ENCODE results near the gene FAM240A. TPM values are rescaled to one million over a fixed set of nuclear protein-coding genes. Genes with fewer than 3 reads are reported as not detected.

Gene FAM240A
- under 1 TPM in 1 of 4 donors, not detected in 3; 0.96 TPM for total RNA-seq
- polyA plus RNA-seq, result under 1 TPM; 0.01 to 0.14 (median 0.04) TPM
- long read RNA-seq, donor 1, partial matches to known transcripts, result 0 of 1 reads
- long read RNA-seq, donor 1, other reads (novel, unspliced or antisense), result 1 of 1 reads
- long read RNA-seq, donor 2, partial matches to known transcripts, result 0 of 1 reads
- long read RNA-seq, donor 2, other reads (novel, unspliced or antisense), result 0 of 1 reads

DNA sequence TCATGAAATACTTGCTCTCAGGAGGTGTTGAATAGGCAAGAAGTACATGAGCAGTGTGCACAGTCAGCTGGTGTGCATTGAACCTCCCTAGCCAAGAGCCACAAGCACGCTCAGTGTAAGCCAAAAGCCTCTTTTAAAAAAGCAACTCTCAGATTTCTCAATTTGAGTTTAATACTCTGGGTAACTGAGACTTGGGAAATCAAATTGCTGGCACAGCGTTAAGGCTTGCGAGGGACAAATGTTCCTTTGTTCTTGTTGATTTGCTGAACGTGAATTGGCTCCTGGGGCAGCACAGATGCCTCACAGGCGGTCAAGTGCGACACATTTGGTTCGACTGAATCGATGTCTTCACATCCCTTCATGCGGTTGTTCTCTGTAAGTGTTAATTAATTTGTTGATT lies at the start of gene FAM240A:
Gene FAM240A, plus strand, starts transcription at position 202 of the 400 bp plus-strand sequence. Its CDS starts 159 bp downstream, at position 361.
- Histone ChIP-seq H3K9me3 (no peaks in the 10 kb centered on the region), H3K27me3 (ENCODE audit: insufficient read depth in 3 of 3, low read length in 2 of 3) (no peaks in the 10 kb centered on the region), H3K4me3 (peak within 1 kb of the TSS; percentile 7), H3K27ac (no peak within 1 kb of the TSS), H3K4me1 (peaks cover 20% of the 10 kb centered on the region), H3K36me3 (ENCODE audit: insufficient read depth in 1 of 2, low read depth in 1 of 2) (no peaks in the 10 kb centered on the region)
- TF ChIP-seq, protein P1, sequence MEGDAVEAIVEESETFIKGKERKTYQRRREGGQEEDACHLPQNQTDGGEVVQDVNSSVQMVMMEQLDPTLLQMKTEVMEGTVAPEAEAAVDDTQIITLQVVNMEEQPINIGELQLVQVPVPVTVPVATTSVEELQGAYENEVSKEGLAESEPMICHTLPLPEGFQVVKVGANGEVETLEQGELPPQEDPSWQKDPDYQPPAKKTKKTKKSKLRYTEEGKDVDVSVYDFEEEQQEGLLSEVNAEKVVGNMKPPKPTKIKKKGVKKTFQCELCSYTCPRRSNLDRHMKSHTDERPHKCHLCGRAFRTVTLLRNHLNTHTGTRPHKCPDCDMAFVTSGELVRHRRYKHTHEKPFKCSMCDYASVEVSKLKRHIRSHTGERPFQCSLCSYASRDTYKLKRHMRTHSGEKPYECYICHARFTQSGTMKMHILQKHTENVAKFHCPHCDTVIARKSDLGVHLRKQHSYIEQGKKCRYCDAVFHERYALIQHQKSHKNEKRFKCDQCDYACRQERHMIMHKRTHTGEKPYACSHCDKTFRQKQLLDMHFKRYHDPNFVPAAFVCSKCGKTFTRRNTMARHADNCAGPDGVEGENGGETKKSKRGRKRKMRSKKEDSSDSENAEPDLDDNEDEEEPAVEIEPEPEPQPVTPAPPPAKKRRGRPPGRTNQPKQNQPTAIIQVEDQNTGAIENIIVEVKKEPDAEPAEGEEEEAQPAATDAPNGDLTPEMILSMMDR (IDR thresholded peaks at IDR 0.05), result no peak
- peak in 1 of 2 donors; percentile 51 for DNase-seq
- peak; percentile 52 to 70 (median 60) for ATAC-seq
- intact Hi-C loops (cut with DNase I), result no loop called here
- WGBS, 3 donors, result 26 to 38% (median 32%) methylated on average over 9 of the region's 9 CpGs

DNA sequence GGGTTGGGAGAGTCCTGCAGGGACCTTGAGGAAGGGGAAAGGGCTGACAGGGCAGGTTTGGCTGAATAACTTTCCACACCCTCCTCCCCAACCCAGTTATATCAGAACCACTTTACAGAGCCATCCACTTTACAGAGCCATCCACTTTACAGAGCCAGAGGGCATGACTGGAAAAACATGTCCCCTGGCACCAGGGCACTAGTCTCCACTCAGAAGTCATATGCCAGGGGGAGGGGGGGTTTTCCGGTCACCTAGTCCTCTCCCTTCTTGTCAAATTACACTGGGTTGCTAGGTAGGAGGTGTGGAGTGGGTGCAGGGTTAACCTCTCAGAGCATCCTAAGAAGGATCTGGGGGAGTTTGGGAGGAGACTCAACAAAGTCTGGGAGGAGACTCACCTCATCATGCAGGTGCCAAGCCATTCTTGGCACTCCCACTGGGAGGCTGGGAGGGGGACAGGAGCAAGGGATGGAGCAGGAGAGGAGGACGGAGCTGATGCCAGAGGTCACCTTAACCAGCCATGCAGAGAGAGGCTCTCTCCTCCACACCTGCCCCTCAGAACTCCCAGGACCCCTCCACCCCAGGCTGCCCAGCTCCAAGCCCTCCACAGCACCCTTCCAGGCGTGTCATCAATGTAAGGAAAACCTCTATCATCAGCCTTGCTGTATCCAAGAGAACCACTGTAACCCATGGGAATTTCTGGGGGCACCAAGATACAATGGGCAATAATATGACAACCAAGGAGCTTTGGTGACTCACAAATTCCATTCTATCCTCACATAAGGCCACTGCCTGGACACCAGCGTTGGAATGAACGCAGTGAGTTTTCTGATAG lies 47.9 kb upstream of the FAM240A start:
- peak overlapping the region; percentile 70 for H3K4me3 ChIP-seq
- DNase-seq (peak in 1 of 2 donors; percentile 67), ATAC-seq (peak in 2 of 4 donors; percentile 13 to 28)
- H3K4me1 ChIP-seq, result peaks cover 40% of the 10 kb centered on the region
- no peaks in the 10 kb centered on the region for H3K36me3 ChIP-seq (ENCODE audit: insufficient read depth in 1 of 2, low read depth in 1 of 2)
- H3K9me3 ChIP-seq, result peaks cover 3% of the 10 kb centered on the region
- no peaks in the 10 kb centered on the region for H3K27me3 ChIP-seq (ENCODE audit: insufficient read depth in 3 of 3, low read length in 2 of 3)
- intact Hi-C loops (cut with DNase I), result loop anchor here (5.0 kb wide), 2 partner anchors 63 to 68 kb away; no protein-coding TSS in a partner anchor
- TF ChIP-seq, protein P1 (IDR thresholded peaks at IDR 0.05), result no peak
- peak overlapping the region; percentile 94 for H3K27ac ChIP-seq
- WGBS, 3 donors, result 37 to 52% (median 39%) methylated on average over 5 of the region's 5 CpGs

DNA sequence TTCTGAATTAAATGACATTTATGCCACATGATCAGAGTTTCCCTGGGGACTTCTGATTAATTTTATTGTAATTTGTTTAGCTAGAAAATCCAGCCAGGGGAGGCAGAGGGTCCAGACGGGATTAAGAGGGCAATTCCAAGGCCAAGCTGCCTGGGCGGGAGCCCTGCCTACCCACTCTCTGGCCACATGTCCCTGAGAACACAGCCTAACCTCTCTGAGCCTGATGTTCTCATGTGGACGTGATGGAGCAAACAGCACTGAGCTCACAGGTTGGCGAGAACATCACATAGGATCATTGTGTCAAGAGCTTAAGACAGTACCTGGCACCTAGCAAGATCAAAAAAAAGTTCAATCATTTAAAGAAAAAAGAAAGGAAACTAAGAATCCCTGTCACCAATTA lies 47.2 kb upstream of the FAM240A start:
- DNase-seq, result peak in 1 of 2 donors; percentile 59
- peak; percentile 43 to 64 (median 53) for ATAC-seq
- Histone ChIP-seq H3K4me3 (peak overlapping the region; percentile 70), H3K9me3 (peaks cover 7% of the 10 kb centered on the region), H3K27me3 (ENCODE audit: insufficient read depth in 3 of 3, low read length in 2 of 3) (no peaks in the 10 kb centered on the region), H3K4me1 (peaks cover 33% of the 10 kb centered on the region), H3K36me3 (ENCODE audit: insufficient read depth in 1 of 2, low read depth in 1 of 2) (no peaks in the 10 kb centered on the region), H3K27ac (peak overlapping the region; percentile 94)
- WGBS, 3 donors, result 20 to 39% (median 26%) methylated on average over 4 of the region's 4 CpGs
- TF ChIP-seq, protein P1 (IDR thresholded peaks at IDR 0.05), result no peak
- intact Hi-C loops (cut with DNase I), result loop anchor here in 1 of 2 donors (5.0 kb wide), 1 partner anchor 67 kb away; no protein-coding TSS in a partner anchor

DNA sequence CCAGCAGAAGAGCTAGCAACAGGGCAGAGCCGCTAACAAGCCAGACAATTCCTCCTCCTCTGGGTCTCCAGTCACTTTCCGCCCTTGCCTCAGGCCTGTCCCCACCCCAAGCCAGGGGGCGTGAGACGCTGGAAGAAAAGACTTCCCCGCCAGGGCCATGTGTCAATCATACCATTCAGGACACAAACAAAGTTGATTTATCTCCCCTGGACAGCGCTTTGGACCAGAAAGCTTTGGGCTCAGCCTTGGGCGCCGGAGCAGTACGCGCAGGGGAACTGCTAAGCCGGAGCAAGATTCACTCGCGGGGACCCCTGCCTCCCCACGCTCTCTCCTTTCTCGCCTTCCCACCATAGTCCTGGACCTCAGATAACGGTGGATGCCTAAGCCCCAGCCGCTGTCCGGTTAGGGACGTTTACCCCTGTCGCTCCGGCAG lies 46.7 kb upstream of the FAM240A start:
- ATAC-seq (peak; percentile 71 to 81 (median 75)), DNase-seq (peak; percentile 46 to 92)
- H3K27ac ChIP-seq, result peak overlapping the region; percentile 94
- peaks cover 29% of the 10 kb centered on the region for H3K4me1 ChIP-seq
- intact Hi-C loops (cut with DNase I), result loop anchor here (2.0 to 5.0 kb wide), 2 partner anchors 67 to 77 kb away; no protein-coding TSS in a partner anchor
- H3K4me3 ChIP-seq, result peak overlapping the region; percentile 70
- no peaks in the 10 kb centered on the region for H3K36me3 ChIP-seq (ENCODE audit: insufficient read depth in 1 of 2, low read depth in 1 of 2)
- H3K27me3 ChIP-seq (ENCODE audit: insufficient read depth in 3 of 3, low read length in 2 of 3), result no peaks in the 10 kb centered on the region
- H3K9me3 ChIP-seq, result peaks cover 7% of the 10 kb centered on the region
- 0 to 2% (median 1%) methylated on average over 21 of the region's 21 CpGs for WGBS, 3 donors
- TF ChIP-seq, protein P1 (IDR thresholded peaks at IDR 0.05), result no peak
